SK-N-DZ (cell line): ENCODE measurements around the gene DNAJC28.
"Not testable (repeated sequence)": the region's sequence is repeated elsewhere in the genome, so short reads cannot be mapped to it uniquely, and the experiment has no call there.

Experiments used
- DNase-seq: peaks from one replicate; pipeline ENCODE4 v3.0.0-alpha.2; 2015; ENCODE audit warnings: low spot score

DNAJC28 gene

DNA sequence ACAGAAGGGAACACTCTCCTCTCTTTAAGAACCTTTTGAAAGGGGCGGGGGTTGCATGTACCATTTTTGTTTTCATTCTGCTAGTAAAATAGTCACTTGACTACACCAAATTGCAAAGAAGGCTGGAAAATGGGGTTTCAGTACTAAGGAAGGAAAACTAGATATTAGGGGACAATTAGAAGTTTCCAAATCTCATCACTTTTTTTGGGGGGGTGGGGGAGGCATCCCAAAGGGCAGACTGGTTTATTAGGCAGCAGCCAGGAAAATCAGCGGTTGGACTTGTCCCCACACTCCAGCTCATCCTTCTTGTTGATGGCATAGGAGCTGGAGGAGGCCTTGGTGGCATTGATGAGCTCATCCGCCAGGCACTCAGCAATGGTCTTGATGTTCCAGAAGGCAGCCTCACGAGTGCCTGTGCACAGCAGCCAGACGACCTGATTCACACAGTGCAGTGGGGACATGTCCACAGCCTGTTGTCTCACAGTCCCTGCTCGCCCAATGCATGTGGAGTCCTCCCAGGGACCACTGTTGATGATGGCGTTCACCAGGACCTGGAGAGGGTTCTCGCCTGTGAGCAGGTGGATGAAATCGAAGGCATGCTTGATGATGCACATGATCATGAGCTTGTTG lies 10.1 kb downstream of the DNAJC28 start:
- no peak for DNase-seq

DNA sequence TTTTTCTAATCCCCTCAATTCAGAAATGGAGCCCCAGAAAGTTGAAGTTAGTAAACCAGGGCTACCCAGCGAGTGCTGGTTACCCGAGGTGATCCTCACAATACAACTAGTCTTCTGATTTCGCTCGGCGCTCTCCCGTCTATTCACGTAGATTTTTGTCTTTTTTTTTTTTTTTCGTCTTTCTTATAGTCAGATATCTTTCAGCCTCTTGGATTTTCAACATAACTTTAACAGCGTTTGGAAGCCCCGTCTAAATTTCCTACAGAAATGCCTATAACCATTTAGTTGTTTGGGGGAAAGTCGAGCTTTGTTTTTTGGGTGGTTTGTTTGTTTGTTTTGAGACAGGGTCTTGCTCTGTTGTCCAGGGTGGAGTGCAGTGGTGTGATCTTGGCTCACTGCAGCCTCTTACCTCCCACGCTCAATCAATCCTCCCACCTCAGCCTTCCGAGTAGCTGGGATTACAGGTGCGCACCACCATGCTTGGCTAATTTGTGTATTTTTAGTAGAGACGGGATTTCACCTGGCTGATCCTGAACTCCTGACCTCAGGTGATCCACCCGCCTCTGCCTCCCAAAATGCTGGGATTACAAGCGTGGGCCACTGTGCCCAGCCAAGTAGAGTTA lies 10.9 kb downstream of the DNAJC28 start:
- no peak for DNase-seq

DNA sequence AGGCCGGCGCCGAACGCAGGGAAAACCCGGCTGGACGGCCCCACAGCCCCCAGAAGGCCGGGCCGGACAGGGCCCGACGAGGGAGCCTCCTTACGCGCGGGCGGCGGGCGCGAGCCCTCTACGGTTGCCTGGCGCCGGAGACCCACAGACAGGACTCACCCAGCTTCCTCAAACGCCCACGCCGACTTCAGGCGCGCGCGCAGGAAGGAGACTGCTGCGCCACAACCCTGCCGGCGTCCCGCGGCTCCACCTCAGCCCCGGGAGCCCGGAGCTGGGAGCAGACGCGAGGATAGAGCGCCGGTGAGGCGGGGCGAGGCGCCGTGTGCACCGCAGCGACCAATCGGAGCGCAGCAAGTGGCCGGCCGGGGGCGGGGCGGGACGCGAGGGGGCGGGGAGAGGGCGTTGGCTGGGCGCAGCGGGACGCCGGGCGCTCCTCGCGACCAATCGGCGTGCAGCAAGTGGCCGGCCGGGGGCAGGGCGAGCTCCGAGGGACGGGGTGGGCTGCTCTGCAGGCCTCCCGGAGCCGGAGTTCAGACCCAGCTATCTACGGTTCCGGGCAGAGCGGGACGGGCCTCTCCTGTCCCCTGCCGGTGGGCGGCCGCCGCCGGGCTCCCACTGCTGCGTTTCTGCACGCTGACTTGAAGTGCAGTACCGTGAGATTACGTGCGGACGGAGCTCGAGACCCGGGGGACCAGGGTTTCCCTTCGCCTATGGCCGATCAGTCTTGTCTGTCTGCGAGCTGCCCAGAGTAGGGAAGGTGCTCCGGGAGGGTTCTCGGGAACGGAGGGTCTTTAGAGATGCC lies 11.6 kb downstream of the DNAJC28 start, which contains the start of gene TMEM50B:
TMEM50B (minus strand) TSS at position 296 of the 802 bp plus-strand sequence. CDS start 11,089 bp downstream, outside the sequence.
- peak; percentile 90 for DNase-seq

DNA sequence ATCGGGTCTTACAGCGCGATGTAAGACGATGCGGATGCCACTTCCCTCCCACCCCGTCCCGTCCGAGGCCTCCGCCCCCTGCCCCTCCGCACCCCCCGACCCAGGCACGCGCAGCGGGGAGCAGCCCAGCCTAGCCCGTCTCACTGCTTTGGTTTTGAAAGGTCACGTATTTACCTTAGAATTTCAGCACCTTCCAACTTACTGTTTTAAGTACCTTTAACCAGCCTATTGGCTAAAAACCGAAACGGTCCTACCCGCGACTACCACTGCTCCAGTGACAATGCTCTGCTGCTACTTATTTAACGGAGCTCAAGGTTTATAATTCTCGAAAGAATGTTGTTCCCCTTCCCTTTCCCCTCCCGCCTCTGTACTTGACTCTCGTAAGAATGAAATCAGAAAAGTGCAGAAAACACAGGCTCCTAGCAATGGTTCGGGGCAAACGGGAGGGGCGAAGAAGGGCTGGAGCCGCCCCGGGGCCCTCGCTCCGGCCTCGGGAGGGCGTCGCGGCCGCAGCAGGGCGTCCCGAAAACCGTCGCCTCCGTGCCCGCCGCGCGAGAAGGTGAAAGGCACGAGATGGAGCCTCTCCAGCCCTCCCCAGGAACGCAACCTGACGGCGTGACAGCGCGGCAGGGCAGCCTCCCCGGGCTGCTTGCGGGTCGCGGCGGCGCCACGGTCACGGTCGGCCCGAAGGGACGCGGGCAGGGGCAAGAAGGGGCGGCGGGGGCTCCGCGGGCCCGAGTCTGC lies 12.4 kb downstream of the DNAJC28 start:
- no peak for DNase-seq

DNA sequence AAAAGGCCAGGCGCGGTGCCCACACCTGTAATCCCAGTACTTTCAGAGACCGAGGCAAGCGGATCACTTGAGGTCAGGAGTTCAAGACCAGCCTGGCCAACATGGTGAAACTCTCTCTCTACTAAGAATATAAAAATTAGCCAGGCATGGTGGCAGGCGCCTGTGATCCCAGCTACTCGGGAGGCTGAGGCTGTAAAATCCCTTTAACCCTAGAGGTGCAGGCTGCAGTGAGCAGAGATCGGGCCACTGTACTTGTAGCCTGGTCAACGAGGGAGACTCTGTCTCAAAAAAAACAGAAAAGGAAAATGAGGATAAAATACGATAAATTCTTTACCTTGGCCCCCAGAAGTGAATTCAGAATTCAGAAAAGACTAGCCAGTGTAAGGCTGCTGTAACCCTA lies 13.3 kb downstream of the DNAJC28 start:
- DNase-seq, result no peak

DNA sequence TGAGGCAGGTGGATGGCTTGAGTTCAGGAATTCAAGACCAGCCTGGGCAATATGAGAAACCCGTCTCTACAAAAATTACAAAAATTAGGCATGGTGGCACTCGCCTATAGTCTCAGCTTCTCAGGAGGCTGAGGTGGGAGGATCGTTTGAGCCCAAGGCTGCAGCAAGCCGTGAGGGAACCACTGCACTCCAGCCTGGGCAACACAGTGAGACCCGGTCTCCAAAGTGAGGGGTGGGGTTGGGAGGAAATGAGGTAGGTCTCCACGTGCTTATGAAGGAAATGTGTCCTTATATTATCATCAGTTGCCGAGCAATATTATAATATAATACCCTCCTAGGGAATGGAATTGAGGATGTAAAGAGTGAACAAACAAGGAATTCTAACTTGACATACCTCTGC lies 14.4 kb downstream of the DNAJC28 start:
- no peak for DNase-seq

DNA sequence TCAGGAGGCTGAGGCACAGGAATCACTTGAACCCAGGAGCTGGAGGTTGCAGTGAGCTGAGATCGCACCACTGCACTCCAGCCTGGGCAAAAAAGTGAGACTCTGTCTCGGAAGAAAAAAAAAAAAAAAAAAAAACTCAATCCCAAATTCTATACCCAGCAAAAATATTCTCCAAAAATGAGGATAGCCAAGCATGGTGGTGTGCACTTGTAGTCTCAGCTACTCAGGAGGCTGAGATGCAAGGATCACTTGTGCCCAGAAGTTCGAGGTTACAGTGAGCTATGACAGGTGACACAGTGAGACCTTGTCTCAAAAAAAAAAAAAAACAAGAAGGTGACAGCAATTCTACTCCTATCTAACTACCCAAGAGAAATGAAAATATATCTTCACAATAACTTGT lies 18.2 kb downstream of the DNAJC28 start:
- DNase-seq, result no peak

DNA sequence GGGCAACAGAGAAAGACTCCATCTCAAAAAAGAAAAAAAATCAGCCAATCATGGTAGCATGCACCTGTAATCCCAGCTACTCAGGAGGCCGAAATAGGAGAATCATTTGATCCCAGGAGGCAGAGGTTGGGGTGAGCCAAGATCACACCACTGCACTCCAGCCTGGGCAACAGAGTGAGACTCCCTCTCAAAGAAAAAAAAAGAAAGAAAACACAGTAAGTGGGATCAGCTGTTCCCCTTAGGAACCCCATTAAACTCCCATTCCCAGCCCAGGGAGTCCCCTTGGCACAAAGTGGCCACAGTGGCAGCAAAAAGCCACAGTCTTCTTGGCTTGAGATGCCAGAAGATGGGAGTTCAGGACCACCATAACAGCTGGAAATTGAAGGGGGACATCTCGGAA lies 20.8 kb downstream of the DNAJC28 start:
- DNase-seq, result no peak

DNA sequence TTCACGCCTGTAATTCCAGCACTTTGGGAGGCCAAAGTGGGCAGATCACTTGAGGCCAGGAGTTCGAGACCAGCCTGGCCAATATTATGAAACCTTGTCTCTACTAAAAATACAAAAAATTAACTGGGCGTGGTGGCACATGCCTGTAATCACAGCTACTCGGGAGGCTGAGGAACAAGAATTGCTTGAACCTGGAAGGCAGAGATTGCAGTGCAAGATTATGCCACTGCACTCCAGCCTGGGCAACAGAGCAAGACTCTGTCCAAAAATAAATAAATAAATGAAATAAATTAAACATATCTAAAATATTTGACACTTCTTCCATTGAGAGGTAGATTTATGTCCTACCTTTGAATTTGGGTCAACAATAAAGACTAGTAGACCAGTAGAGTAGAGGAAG lies 22.3 kb downstream of the DNAJC28 start:
- not testable (repeated sequence) for DNase-seq

DNA sequence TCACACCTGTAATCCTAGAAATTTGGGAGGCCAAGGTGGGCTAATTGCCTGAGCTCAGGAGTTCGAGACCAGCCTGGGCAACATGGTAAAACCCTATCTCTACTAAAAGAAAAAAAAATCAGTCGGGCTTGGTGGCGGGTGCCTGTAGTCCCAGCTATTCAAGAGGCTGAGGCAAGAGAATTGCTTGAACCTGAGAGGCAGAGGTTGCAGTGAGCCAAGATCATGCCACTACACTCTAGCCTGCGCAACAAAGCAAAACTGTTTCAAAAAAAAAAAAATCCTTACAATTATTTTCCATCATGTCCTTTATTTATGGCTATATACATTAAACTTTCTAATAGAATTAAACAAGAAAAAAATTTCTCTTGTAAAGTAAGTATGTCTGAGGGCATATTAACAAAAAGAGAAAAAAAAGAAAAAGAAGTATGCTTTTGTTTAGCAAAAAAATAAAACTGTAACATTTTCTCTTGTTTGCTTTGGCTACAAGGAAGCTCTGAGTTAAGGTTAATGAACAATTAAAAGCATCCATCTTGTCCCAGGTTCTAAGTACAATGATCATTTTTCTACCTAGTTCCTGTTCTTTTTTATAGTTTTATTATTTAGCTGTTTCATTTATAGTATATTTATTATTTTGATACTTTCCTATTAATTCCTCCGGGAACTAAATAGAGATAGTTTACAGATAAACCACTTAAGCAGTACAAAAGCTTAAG lies 29.8 kb downstream of the DNAJC28 start:
- no peak for DNase-seq

DNA sequence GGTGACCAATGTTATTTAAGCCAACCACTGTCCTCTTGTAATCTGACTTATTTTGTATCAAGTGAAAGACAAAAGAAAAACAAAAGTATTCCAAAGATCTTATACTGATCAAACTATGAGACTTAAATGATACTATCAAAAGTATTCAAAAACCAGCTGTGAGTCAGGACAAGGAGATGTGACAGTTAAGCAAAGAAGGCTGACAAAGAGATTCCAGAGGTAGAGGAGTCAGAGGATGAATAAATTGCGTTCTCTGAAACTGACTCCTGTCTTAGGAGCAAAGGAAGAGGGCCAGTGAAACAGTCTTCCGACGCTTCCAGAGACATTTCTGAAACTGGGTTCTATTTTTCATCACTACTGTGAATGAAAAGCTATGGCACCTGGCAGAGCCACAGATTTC lies 32.7 kb downstream of the DNAJC28 start:
- no peak for DNase-seq

DNA sequence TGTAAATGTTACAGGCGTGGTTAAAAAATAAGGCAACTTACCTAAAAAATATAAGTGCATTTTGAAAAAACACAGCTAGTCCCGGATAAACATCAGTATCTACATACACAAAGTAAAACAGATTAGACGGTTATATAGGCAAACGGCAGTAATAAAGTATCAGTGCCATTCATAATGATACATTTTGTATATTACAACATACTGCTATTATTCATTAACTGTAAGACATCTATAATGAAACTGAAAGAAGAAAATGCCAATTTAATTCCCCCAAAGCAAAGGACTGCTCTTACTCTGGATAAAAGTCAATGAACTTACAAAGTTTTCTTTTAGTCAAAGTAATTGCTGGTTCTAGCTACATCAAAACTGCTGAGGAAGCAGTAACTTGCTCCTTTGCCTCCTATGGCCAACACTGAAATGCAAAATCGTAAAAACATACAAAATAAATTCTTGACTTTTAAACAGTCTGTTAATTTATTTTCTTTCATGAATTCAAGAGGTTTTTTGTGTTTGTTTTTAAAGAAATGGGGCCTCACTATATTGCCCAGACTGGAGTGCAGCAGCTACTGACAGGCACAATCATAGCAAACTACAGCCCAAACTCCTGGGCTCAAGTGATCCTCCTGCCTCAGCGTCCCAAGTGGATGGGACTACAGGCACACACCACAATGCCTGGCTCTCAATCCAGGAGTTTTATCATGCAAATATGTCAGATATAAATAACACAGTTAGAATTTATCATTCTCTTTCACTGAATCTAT lies 35.6 kb downstream of the DNAJC28 start:
- DNase-seq, result no peak

DNA sequence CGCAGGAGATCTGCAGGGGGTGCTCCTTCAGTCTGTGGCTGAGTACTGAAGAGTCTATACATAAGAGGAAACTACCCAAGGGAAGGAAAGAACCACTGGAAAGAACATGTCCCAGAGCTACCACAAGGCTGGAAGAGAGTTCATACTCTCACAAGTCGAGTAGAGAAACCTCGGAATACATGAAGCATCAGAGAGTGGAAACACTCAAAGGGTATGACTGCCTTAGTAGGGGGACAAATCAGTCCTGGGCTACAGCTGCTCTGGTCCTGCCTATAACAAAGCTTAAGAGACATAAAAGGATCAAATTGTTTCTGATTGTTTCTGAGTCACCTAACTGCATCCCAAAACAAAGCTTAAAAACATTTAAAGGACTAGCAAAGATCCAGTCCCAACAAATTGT lies 39.2 kb downstream of the DNAJC28 start:
- no peak for DNase-seq

DNA sequence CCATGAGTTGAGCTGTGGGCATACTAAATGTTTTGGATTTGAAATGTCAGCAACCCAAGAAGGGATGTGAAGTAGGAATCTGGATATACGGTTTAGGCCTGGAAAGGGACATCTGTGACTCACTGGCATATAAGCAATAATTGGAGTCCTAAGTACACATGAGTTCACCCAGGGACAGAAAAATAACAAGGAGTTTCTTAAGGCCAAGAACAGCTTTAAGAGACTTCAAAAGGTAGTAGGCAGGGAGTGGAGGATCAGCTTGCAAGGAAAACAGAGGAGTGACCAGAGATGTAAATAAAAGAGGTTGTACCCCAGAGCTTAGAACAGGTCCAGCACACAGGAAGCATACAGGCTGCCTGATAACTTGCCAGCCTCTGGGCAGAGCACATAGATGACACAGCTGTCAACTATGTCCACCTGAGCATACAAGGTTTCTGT lies 39.9 kb downstream of the DNAJC28 start:
- DNase-seq, result no peak

DNA sequence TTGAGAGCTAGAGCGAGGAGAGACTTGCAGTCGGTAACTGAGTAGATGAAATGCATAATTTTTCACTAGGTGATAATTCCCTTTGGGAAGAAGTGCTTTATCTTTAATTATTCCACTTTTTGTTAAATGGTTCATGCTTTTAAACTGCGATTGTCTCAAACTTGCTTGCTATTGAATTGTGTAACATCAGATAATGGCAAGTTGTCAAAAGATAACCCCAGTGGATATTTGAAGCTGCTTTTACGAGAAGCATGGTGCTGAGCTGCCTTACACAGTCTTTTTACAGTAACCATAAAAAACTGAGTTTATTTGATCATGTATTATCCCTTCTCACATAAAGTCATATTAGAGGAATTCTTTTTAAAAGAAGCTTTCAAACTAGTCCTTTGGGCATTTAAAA lies 41.9 kb downstream of the DNAJC28 start:
- DNase-seq, result no peak

DNA sequence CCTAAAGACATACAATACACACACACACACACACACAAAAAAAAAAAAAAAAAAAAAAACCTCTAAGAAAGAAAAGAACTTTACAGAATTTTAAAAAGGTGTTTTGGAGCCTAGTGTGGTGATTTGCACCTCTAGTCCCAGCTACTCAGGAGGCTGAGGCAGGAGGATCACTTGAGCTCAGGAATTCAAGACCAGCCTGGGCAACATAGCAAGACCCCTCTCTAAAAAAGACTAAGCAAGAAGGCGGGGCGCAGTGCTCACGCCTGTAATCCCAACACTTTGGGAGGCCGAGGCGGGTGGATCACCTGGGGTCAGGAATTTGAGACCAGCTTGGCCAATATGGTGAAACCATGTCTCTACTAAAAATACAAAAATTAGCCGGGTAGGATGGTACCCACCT lies 44.9 kb downstream of the DNAJC28 start:
- not testable (repeated sequence) for DNase-seq

DNA sequence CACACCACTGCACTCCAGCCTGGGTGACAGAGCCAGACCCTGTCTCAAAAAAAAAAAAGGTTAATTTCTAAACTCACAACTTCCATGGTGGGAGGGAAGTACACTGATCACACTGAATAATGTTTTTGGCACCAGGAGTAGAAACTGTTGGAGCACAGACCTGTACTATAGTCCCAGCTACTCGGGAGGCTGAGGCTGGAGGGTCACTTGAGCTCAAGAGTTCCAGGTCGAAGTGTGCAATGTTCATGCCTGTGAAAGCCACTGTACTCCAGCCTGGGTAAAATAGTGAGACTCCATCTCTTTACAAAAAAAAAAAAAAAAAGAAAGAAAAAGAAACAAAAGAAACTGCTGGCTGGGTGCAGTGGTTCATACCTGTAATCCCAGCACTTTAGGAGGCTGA lies 47.0 kb downstream of the DNAJC28 start:
- DNase-seq, result no peak

DNA sequence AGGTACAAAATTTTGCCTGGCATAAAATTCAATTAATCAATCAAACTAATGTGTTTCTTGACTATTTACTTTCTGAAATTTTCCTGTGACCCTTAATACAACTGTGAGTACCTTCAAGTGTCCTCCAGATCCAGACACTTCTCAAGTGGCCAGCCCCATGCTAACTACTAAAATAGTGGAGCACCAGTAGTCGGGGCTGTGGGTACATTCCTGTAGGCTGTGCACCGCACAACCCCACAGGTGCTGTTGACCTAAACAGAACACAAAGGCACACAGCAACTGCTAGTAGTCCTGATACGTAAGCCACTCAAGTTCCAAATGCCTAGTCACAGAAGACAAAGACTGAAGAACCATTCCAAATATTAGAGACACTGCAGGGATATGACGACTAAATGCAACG lies 48.3 kb downstream of the DNAJC28 start:
- no peak for DNase-seq

DNA sequence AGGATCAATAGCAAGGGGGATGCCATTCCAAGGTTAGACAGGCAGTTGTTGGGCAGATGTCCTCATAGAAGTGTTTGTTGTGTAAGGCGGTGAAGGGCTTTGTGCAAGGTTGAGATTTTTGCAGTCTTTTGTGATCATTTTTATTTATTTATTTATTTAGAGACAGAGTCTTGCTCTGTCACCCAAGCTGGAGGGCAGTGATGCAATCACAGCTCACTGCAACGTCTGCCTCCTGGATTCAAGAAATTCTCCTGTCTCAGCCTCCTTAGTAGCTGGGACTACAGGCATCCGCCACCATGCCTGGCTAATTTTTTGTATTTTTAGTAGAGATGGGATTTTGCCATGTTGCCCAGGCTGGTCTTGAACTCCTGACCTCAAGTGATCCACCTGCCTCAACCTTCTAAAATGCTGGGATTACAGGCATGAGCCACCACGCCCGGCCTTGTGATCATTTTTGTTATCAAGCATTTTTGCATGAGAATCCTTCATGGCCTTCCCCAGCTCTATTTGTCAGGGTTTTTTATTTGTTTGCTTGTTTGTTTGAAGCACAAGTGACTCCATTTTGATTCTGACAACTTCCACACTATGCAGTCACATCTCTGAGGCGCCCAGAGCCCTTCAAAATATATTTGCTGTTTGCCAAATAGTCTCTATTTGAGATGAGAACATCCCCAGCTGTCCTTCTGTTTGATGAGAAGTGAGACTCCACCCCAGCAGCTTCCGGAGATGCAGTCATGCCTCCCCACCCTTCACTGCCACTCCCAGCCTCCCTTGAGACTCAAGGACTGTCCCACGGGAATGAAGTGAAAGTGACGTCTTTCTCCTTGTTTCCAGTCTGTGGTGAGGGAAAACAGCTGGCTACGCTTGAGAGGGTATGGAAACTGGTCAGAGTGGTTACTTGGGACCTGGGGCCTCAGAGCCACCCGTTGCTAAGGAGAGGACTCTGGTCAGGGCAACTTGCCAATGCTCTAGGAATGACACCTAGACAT lies 49.7 kb downstream of the DNAJC28 start:
- no peak for DNase-seq
